ENCODE data around the gene TROAP.
"Not testable (repeated sequence)": the region's sequence is repeated elsewhere in the genome, so short reads cannot be mapped to it uniquely, and the experiment has no call there.

Gene TROAP

GRCh38 chr12:49367381-49368239, 44.6 kb downstream of the TROAP start, which contains the start of gene SPATS2:
Gene SPATS2, plus strand, starts transcription at chr12:49367462. Its CDS starts 93,551 bp downstream, at chr12:49461013.
- no peaks in the 10 kb centered on the region for H3K9me3 ChIP-seq (ENCODE audit: control insufficient read depth, low read length)

GRCh38 chr12:49368240-49368600, 45.2 kb downstream of the TROAP start:
- no peaks in the 10 kb centered on the region for H3K4me1 ChIP-seq (ENCODE audit: control insufficient read depth, insufficient read depth, low read length)
- 38 to 43% methylated on average over 3 of the region's 3 CpGs for WGBS, 2 experiments
- no peaks in the 10 kb centered on the region for H3K27me3 ChIP-seq (ENCODE audit: control insufficient read depth, insufficient read depth, low read length, poor library complexity, severe bottlenecking)
- H3K9me3 ChIP-seq (ENCODE audit: control insufficient read depth, low read length) = no peaks in the 10 kb centered on the region
- peak overlapping the region; percentile 62 for H3K4me3 ChIP-seq (ENCODE audit: insufficient read depth, low read depth, low read length)
- H3K36me3 ChIP-seq (ENCODE audit: control insufficient read depth, insufficient read depth, low read length) = no peaks in the 10 kb centered on the region
- no peak overlapping the region for H3K27ac ChIP-seq (ENCODE audit: insufficient read depth, low read depth, low read length, poor library complexity, severe bottlenecking)

More at GRCh38 chr12:49367381-49368239, 44.6 kb downstream of the TROAP start, which contains the start of gene SPATS2:
- no peaks in the 10 kb centered on the region for H3K27me3 ChIP-seq (ENCODE audit: control insufficient read depth, insufficient read depth, low read length, poor library complexity, severe bottlenecking)
- peak within 1 kb of the TSS; percentile 62 for H3K4me3 ChIP-seq (ENCODE audit: insufficient read depth, low read depth, low read length)
- H3K36me3 ChIP-seq (ENCODE audit: control insufficient read depth, insufficient read depth, low read length) = no peaks in the 10 kb centered on the region
- H3K27ac ChIP-seq (ENCODE audit: insufficient read depth, low read depth, low read length, poor library complexity, severe bottlenecking) = peak within 1 kb of the TSS; percentile 97
- WGBS, 2 experiments = 1% methylated on average over 45 to 52 of the region's 52 CpGs
- no peaks in the 10 kb centered on the region for H3K4me1 ChIP-seq (ENCODE audit: control insufficient read depth, insufficient read depth, low read length)

- H3K27me3 ChIP-seq (ENCODE audit: control insufficient read depth, insufficient read depth, low read length, poor library complexity, severe bottlenecking) = no peaks in the 10 kb centered on the region
- WGBS, 2 experiments = 75 to 79% methylated on average over 6 of the region's 6 CpGs
- no peaks in the 10 kb centered on the region for H3K36me3 ChIP-seq (ENCODE audit: control insufficient read depth, insufficient read depth, low read length)
- no peaks in the 10 kb centered on the region for H3K9me3 ChIP-seq (ENCODE audit: control insufficient read depth, low read length)
- no peak overlapping the region for H3K4me3 ChIP-seq (ENCODE audit: insufficient read depth, low read depth, low read length)
- H3K27ac ChIP-seq (ENCODE audit: insufficient read depth, low read depth, low read length, poor library complexity, severe bottlenecking) = no peak overlapping the region
- H3K4me1 ChIP-seq (ENCODE audit: control insufficient read depth, insufficient read depth, low read length) = no peaks in the 10 kb centered on the region
These were observed 46.5 kb downstream of the TROAP start for GRCh38 chr12:49369411-49370145.

GRCh38 chr12:49370539-49370938, 47.5 kb downstream of the TROAP start:
- no peaks in the 10 kb centered on the region for H3K9me3 ChIP-seq (ENCODE audit: control insufficient read depth, low read length)
- no peaks in the 10 kb centered on the region for H3K36me3 ChIP-seq (ENCODE audit: control insufficient read depth, insufficient read depth, low read length)
- H3K4me3 ChIP-seq (ENCODE audit: insufficient read depth, low read depth, low read length) = no peak overlapping the region
- no peaks in the 10 kb centered on the region for H3K27me3 ChIP-seq (ENCODE audit: control insufficient read depth, insufficient read depth, low read length, poor library complexity, severe bottlenecking)
- no peaks in the 10 kb centered on the region for H3K4me1 ChIP-seq (ENCODE audit: control insufficient read depth, insufficient read depth, low read length)
- WGBS, 2 experiments = 94 to 96% methylated on average over 5 to 6 of the region's 6 CpGs
- no peak overlapping the region for H3K27ac ChIP-seq (ENCODE audit: insufficient read depth, low read depth, low read length, poor library complexity, severe bottlenecking)

- no peaks in the 10 kb centered on the region for H3K9me3 ChIP-seq (ENCODE audit: control insufficient read depth, low read length)
- no peaks in the 10 kb centered on the region for H3K27me3 ChIP-seq (ENCODE audit: control insufficient read depth, insufficient read depth, low read length, poor library complexity, severe bottlenecking)
- no peaks in the 10 kb centered on the region for H3K4me1 ChIP-seq (ENCODE audit: control insufficient read depth, insufficient read depth, low read length)
- WGBS, 2 experiments = 91 to 92% methylated on average over 1 of the region's 1 CpG
- H3K4me3 ChIP-seq (ENCODE audit: insufficient read depth, low read depth, low read length) = no peak overlapping the region
- H3K36me3 ChIP-seq (ENCODE audit: control insufficient read depth, insufficient read depth, low read length) = no peaks in the 10 kb centered on the region
- H3K27ac ChIP-seq (ENCODE audit: insufficient read depth, low read depth, low read length, poor library complexity, severe bottlenecking) = no peak overlapping the region
These were observed 52.4 kb downstream of the TROAP start for GRCh38 chr12:49375406-49375805.

GRCh38 chr12:49377386-49377785, 54.3 kb downstream of the TROAP start:
- Histone ChIP-seq H3K4me1 (ENCODE audit: control insufficient read depth, insufficient read depth, low read length) (no peaks in the 10 kb centered on the region), H3K4me3 (ENCODE audit: insufficient read depth, low read depth, low read length) (no peak overlapping the region), H3K27ac (ENCODE audit: insufficient read depth, low read depth, low read length, poor library complexity, severe bottlenecking) (no peak overlapping the region), H3K9me3 (ENCODE audit: control insufficient read depth, low read length) (no peaks in the 10 kb centered on the region), H3K36me3 (ENCODE audit: control insufficient read depth, insufficient read depth, low read length) (no peaks in the 10 kb centered on the region), H3K27me3 (ENCODE audit: control insufficient read depth, insufficient read depth, low read length, poor library complexity, severe bottlenecking) (no peaks in the 10 kb centered on the region)
- 100% methylated on average over 1 of the region's 2 CpGs; no CpG with 5 or more reads in 1 of the 2 experiments for WGBS, 2 experiments

- not testable (repeated sequence) for H3K4me3 ChIP-seq (ENCODE audit: insufficient read depth, low read depth, low read length); H3K27ac ChIP-seq (ENCODE audit: insufficient read depth, low read depth, low read length, poor library complexity, severe bottlenecking); H3K36me3 ChIP-seq (ENCODE audit: control insufficient read depth, insufficient read depth, low read length); H3K4me1 ChIP-seq (ENCODE audit: control insufficient read depth, insufficient read depth, low read length); H3K9me3 ChIP-seq (ENCODE audit: control insufficient read depth, low read length); H3K27me3 ChIP-seq (ENCODE audit: control insufficient read depth, insufficient read depth, low read length, poor library complexity, severe bottlenecking)
- 91 to 92% methylated on average over 9 of the region's 9 CpGs for WGBS, 2 experiments
These were observed 57.1 kb downstream of the TROAP start for GRCh38 chr12:49380184-49380583.

All from ectodermal cell (in vitro differentiated cells).